ENCODE measurements around the gene ZBTB7C.

ZBTB7C gene

DNA sequence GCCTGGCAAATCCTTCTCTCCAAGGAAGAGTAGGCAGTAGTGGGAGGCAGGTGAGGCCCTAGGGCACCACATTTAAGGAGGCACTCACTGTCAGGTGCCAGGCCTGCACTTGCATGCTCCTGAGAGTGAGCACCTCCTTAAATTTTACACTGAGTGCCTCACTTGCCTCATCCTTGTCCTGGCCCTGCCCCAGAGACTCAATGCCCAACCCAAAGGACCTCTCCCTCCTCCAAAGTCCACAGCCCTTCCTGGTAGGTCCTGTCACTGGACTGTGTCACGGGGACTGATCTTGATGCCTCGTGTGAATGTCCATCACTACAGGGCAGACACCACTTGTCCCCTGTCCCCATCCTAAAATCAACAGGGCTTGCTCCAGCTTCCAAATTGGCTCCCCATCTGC, 235.6 kb downstream of the ZBTB7C start:
- DNase-seq (ENCODE audit: insufficient read length, low spot score) (no peak), FAIRE-seq (no peak)

DNA sequence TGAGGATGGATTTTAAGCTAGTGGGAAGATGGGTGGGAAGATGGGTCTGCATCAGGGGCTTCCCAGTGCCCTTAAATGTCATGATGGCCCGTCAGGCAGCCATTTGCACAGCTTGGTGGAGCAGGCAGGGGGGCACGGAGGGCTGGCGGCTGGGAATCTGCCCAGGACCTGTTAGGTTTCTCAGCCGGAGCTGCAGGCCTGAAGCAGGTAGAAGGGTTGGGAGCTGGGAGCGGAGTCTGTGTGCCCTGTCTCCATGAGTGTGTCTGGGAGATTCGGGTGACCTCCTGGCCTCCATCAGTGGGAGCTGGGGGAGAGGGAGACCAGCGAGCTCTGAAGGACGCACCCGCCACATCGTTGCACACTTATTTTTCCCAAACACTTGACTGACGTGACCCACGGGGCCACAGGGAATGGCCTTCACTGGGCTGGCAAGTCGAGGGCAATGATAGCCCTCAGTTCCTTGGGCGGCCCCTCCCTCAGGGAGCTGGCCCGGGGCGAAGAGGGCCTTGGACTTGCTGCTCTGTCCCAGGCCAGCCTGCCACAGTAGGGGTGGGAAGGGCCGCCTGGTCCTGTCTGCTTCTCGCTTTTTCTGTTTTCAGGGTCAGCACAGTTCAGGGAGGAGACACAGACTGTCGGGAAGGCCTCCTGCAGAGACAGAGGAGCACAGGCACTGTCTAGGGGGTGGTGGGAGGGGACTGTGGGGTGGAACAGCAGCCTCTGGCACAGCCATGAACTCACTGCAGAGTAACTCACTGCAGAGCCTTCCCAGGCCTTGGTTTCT, 236.8 kb downstream of the ZBTB7C start:
- FAIRE-seq (no peak), DNase-seq (ENCODE audit: insufficient read length, low spot score) (no peak)

DNA sequence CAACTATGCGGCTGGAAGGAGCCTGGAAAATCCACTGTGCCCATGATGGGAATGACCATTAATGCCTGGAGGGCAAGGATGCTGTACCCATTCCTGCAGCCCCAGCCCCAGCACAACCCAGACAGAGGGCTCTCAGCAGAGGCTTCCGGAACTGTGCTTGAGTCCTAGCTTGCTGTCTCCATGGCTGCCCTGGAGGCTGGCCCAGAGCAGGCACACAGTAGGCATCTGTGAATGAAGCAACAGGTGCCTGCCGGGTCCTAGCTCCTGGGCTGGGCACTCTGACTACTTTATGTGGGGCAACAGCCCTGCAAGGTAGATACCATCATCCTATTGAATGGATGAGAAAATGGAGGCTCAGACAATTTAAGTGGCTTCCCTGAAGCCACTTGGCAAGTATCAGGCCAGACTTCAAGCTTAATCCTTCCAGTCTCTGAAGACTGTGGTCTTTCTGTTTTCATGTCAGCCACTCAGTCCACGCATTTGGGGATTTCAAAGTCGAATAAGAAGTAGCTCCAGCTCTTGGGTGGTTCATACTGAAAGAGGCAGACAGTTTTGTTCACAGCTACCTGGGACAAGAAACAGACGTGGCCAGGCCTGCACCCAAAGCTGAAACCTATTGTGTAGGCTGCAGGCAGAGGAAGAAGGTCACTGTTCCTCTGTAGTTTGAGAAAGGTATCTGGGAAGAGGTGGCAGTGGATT, 237.5 kb downstream of the ZBTB7C start:
- FAIRE-seq: no peak
- DNase-seq (ENCODE audit: insufficient read length, low spot score): no peak

DNA sequence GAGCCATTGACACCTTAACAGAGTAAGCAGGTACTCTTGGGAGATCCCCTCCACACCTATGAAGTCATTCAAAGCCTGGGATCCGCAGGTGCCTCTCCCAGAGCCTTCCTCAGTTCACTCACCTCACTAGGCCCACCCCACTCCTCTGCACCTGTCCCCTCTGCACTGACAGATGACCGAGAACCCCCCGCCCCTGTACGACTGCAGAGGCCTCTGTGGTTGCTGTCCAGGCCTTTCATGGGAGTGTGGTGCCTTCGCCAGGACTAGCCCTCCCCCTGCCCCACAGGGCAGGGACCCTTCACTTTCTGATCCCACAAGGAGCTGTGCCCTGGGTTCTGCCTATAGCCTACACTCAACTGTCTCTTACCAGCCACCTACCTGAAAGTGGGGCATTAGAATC, 238.5 kb downstream of the ZBTB7C start:
- FAIRE-seq (no peak), DNase-seq (ENCODE audit: insufficient read length, low spot score) (no peak)

DNA sequence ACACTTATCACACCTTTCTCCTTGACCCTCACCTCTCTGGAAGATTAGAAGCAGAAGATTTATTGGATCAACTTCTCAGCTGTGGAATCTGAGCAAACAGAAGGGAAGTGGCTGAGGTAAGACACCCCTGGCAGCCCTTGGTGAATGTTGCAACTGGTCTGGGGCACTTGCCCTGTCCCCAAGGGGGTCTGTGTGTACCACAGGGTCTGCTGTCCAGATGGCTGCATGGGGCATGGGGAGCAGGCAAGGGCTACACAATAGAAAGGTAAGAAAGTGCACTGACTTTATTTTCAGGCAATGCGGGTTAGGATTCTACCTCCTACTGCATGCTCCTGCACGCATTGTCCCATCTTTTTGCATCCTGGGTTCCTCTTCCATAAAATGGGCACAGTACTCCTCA, 240.3 kb downstream of the ZBTB7C start:
- no peak for FAIRE-seq
- no peak for DNase-seq (ENCODE audit: insufficient read length, low spot score)

DNA sequence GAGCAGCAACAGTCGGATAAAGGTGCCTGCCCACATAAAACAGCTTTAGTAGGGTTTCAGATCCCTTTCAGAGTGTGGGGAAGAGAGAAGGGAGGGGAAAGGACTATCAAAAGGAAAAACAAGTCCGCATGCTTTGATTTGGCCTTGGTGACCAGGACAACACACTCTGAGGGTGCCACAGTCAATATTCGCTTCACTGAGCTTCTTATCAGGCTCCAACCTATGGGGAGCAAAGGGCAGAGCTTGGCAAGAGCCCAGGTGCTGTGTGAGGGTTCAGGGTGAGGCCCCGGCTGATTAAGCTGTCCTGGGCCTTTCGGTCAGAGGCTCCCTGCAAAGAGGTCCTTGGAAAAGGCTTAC, 241.3 kb downstream of the ZBTB7C start:
- FAIRE-seq (no peak), DNase-seq (ENCODE audit: insufficient read length, low spot score) (no peak)

DNA sequence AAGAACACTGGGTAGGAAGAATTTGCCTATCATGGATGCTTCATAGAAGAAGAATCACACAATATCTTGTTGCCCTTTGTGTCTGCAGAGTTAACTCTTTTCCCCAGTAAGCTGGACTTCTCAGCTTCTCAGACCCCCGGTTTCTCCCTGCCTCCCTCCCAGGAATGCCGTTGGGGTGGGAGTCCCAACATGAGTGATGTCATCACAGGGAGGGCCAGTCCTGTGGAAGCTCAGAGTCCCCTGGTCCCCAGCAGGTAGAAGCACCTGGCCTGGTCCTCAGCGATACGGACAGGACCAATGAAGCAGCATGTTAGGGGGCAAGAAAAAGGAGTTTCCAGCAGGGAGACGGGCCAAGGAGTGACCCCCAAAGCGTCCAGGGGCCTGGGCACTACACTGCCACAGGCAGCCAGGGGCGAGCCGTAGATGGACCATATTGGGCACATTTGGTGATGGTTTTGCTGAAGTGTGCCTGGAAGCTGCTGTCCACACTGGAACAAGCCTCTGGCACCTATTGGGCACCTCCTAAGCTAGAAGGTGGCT, 242.8 kb downstream of the ZBTB7C start:
- DNase-seq (ENCODE audit: insufficient read length, low spot score) (no peak), FAIRE-seq (no peak)

DNA sequence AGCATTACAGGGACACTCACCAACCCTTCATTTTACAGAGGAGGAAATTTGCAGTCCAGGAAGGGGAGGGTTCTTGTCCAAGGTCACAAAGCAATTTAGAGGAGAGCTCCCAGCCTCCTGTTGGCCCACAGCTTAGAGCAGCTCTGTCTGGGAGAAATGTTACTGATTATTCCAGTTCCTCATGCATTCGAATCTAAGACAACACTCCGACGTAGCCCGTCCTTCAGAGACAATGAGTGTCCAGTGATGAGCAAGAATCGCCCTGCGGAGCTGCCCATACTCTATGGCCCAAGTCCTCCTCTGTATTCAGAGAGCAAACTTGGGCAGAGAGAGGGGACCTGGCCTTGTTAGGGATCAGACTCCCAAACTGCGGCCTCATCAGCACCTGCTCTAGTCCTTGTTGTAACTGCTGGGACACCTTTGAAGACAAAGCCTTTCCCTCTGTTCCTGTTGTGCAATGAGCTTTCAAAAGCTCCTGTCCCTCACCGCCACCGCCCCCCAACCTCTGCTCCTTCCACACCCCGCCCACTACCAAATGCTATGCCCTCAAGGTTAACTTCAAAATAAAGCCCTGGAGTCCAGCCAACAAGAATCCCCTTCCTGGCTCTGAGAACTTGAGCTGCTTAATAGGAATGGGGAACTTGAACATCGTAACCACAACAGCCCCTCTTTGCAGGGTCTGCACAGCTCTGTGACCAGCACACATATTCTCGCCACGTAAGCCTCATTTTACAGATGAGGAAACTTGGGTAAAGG, 243.9 kb downstream of the ZBTB7C start:
- FAIRE-seq (no peak), DNase-seq (ENCODE audit: insufficient read length, low spot score) (no peak)

DNA sequence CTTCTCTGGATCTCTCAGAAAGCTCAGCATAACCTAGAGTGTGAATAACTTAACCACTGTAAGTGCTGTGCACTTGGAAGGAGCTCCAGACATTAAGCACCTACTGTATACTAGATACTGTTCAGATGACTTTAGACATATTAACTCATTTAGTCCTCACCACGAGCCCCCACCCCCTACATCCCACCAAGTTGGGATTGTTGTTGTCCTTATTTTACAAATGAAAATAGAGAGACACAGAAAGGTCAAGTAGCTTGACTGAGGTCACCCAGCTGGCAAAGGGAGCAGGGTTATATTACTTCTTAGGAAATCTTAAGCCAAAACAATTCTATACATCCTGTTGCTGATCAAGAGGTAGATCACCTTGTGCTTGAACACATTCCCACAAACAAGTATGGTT, 244.5 kb downstream of the ZBTB7C start:
- FAIRE-seq (no peak), DNase-seq (ENCODE audit: insufficient read length, low spot score) (no peak)

DNA sequence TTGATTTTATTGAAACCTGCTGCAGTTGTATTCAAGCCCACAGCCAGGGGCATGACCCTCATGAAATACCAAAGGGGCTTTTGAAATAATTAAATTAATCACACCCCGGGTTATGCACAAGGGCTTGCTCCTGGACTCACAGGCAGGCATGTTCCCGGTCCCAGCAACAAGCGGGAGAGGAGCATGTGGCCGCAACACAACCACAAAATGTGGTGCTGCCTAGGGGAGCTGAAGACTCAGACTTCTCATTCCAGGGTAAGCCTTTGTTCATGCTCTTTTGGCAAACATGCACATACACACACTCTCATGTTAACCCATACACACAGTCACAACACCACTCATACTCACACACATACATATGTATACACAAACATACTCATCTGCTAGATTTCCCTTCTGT, 245.1 kb downstream of the ZBTB7C start:
- FAIRE-seq (no peak), DNase-seq (ENCODE audit: insufficient read length, low spot score) (no peak)

DNA sequence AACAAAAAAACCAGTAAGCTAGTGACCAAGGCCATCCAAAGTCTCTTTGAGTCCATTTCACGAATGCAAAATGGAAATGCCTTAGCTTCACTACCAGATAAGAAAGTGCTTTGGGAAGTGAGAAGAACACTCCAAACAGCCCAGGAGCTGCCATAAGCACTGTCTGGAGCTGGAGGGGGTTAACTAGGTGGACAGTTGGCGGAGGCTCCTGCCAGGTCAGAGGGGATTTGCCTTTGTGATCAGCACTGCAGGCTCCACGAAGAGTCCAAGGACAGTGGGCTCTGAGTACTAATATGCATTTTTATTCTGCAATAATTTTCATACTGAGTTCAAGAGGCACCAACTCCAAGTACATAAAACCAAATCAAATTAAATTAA, 245.5 kb downstream of the ZBTB7C start:
- no peak for FAIRE-seq
- DNase-seq (ENCODE audit: insufficient read length, low spot score): no peak

DNA sequence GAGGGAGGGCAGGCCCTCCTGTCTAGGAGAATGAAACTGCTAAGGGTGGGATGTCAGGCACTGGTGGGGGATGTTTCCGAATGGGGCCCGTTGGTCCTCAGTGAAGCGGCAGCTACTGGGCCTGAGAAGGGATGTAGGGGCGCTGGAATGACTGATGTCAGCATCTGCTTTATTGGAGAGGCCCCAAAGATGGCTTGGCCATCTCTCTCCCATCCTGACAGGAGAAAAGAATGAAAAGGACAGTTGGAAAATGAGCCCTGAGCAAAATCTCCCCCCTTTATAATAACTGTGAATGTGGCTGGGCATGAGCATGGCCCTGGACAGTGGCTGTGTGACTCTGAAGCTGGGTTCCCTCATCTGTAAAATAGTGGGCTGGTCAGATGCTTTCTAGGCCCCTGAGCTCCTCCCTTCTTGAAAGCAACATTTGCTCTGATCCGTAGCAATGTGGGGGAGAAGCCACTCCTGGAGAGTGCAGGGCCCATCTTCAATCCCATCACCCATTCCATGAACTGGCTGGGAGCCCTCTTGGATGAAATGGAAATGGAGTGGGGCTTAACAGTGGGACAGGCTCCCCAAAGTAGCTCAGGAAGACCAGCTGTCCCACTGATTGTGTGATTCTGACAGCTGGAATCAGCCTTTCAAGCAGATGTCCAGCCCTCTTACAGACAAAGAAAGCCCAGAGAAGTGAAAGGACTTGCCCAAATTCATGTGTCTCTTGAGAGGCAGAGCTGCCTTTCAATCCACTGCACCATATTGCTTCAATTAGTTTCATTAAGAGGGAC, 246.0 kb downstream of the ZBTB7C start:
- FAIRE-seq (no peak), DNase-seq (ENCODE audit: insufficient read length, low spot score) (no peak)

DNA sequence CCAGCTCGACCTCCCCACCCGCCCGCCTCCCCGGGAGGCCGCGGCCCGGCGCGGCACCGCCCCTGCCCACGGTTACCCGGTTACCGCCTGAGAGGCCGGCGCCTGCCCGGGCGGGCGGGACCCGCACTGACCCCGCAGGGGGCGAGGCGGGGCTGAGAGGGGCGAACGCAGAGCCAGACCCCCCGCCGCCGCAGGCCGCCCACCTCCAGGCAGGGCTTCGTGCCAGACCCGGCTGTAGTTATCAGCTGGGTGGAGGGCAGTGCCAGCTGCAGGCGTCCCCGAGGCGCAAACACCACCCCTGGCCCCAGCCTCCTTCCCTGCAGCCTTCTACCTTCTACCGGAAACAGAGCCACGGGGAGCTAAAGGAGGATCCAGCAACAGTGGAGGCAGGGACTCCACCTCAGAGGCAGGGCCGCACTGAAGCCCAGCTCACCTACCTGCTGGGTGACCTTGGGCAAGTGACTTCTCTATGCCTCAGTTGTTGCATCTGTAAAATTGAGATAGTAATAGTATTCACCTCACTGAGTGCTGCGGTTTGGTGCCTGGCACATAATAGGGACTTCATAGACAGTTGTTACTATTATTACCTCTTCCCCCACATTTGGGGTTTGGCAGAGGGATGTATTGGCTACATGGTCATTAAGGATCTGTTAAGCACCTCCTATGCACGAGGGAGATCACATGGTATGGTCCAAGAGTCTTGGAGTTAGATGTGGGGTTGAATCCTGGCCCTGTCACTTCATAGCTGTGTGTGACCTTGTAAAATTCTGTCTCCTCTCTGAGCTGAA, 247.1 kb downstream of the ZBTB7C start:
- no peak for DNase-seq (ENCODE audit: insufficient read length, low spot score)
- no peak for FAIRE-seq

DNA sequence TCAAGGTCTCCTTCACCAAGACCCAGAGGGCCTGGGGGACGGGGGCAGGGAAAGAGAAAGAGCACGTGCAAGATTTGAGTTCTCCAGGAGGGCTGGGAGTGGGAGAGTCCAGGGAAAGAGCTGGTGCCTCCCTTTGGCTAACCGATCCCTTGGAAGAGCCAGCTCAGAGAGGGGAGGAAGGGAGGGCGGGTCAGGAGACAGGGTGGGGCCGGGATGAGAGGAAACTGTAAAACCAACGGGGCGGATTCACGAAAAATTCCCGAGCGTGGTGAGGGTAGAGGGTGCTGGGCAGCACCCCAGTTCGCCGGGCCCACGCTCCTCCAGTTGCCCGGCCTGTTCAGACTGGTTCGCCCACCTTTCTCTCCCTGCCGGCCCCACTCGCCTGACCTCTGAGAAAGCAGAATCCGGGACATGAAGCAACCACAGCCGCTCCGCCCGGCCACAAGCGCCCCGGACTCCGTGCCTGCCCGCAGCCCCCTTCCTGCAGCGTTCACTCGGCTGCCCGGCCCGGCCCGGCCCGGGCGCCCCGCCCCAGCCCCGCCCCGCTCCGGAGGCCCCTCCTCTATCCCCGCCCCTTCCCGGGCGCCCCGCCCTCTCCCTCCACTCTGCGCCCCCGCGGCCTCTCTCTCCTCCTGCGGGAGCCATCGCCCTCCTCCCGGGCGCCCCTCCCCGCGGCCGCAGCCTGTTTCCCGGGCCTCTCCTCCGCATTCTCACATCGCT, 247.8 kb downstream of the ZBTB7C start:
- FAIRE-seq (no peak), DNase-seq (ENCODE audit: insufficient read length, low spot score) (peak; percentile 54)

DNA sequence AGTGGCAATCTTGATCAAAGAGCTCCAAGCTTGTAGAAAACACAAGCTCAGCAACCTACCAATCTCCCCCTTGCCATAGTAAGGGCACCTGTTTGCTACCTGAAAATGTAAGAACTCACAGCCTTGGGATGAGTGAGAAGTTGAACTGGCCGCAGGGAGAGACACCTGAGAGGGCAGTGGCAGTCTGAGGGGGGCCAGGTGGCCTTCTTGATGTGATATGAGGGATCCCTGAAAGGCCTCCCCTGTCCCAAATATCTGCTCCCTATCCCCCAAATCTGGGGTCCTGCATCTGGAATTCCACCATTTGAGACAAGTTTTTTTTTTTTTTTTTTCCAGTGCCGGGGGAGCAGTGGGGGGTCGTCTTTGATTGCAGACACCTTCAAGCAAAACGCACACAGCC, 248.6 kb downstream of the ZBTB7C start:
- FAIRE-seq (no peak), DNase-seq (ENCODE audit: insufficient read length, low spot score) (no peak)

DNA sequence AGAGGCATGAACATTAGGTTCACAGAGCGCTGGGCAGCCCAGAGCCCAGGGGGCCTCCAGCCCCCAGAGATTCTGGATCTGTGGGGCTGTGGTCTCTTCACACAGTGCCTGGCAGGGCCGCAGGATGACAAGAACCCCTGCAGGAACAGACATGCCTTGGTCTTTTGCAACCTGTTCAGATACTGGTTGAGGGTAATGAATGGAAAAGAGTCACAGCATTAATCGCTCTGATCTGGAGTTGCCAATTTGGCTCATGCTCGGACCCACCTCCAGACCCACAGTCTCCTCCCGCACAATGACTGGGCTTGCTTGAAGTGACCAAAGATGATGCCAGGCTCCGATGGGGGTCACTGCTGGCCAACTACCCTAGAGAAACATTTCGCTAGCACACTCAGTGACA, 249.4 kb downstream of the ZBTB7C start:
- no peak for FAIRE-seq
- no peak for DNase-seq (ENCODE audit: insufficient read length, low spot score)

DNA sequence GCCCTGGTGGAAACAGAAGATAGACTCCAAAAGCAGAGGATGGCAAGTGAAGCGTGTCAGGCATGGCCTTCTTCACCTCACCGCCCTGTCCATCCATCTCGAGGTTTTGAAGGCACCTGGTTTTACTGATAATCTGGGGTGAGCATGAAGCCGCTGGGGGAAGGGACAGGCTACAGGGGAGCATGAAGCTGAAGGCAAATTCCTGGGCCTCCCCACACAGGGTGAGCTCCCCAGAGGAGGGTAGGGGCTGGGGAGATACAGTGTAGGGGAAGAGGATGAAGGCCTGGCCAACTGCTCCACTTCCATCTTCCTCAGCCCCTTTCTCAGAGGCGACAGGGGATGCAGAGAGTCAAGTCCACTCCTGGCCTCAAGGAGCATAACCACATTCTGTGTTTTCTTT, 250.5 kb downstream of the ZBTB7C start:
- no peak for DNase-seq (ENCODE audit: insufficient read length, low spot score)
- no peak for FAIRE-seq

DNA sequence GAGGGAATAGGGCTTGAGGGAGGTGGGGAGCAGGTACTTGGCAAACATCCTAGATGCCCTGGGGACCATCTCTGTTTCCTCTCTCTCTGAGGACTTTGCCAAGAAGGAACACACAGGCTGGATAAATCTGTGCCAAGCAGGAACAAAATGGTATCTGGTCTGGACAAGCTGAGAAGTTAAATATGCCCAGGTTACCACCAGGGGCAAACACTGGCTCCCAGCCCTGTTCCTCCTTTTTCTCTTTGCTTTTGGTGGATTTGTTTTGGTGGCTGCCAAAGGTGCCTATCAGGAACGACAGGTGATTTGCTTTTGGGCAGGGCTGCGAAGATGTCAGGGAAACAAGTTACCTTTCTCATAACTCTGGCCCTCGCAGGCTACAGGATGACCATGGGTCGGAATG, 251.2 kb downstream of the ZBTB7C start:
- DNase-seq (ENCODE audit: insufficient read length, low spot score) (no peak), FAIRE-seq (no peak)

DNA sequence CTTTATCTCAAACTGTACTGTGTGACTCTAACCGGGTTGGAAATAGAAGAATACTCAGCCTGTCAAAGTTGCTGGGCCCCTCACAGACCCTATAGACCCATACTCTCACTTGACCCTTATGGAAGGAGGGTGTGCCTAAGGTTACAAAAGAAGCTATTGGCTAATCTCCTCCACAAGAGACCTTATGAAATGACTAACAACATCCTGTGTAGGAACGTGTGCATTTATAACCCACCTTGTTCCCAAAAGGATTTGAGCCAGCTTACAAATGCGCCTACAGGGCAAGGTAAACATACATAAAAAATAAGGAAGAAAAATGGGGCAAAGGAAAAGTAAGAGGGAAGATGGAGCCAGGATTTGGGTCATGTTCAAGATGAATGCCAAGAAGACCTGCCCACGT, 253.3 kb downstream of the ZBTB7C start:
- DNase-seq (ENCODE audit: insufficient read length, low spot score) (no peak), FAIRE-seq (no peak)
